ENCODE results near the gene DACH1.

DACH1 gene

GRCh38 chr13:71879129-71879535 is 12.1 kb upstream of the DACH1 start:
- Histone ChIP-seq H3K9me3 (ENCODE audit: control insufficient read depth in 1 of 2, low read length in 2 of 2) (no peaks in the 10 kb centered on the region), H3K4me3 (ENCODE audit: low read depth in 1 of 2, low read length in 2 of 2) (peak overlapping the region; percentile 38 to 46), H3K27ac (ENCODE audit: low read depth, low read length) (no peak overlapping the region), H3K4me1 (ENCODE audit: control insufficient read depth in 1 of 2, insufficient read depth in 2 of 2, low read length in 2 of 2) (peaks cover 5 to 16% of the 10 kb centered on the region in 2 donors), H3K27me3 (ENCODE audit: control insufficient read depth in 1 of 2, insufficient read depth in 2 of 2, low read length in 2 of 2) (no peaks in the 10 kb centered on the region), H3K36me3 (ENCODE audit: control insufficient read depth in 1 of 2, insufficient read depth in 2 of 2, low read length in 2 of 2) (no peaks in the 10 kb centered on the region), H3K9ac (ENCODE audit: low read depth in 1 of 2, low read length in 2 of 2) (peak overlapping the region in 1 of 2 donors; percentile 49)

GRCh38 chr13:71877256-71877653 is 10.3 kb upstream of the DACH1 start:
- H3K4me1 ChIP-seq (ENCODE audit: control insufficient read depth in 1 of 2, insufficient read depth in 2 of 2, low read length in 2 of 2) = peaks cover 14 to 24% of the 10 kb centered on the region in 2 donors
- H3K9me3 ChIP-seq (ENCODE audit: control insufficient read depth in 1 of 2, low read length in 2 of 2) = no peaks in the 10 kb centered on the region
- no peak overlapping the region for H3K27ac ChIP-seq (ENCODE audit: low read depth, low read length)
- no peaks in the 10 kb centered on the region for H3K36me3 ChIP-seq (ENCODE audit: control insufficient read depth in 1 of 2, insufficient read depth in 2 of 2, low read length in 2 of 2)
- no peaks in the 10 kb centered on the region for H3K27me3 ChIP-seq (ENCODE audit: control insufficient read depth in 1 of 2, insufficient read depth in 2 of 2, low read length in 2 of 2)
- no peak overlapping the region for H3K9ac ChIP-seq (ENCODE audit: low read depth in 1 of 2, low read length in 2 of 2)
- H3K4me3 ChIP-seq (ENCODE audit: low read depth in 1 of 2, low read length in 2 of 2) = no peak overlapping the region

GRCh38 chr13:71876648-71877255 is 9.7 kb upstream of the DACH1 start:
- no peaks in the 10 kb centered on the region for H3K27me3 ChIP-seq (ENCODE audit: control insufficient read depth in 1 of 2, insufficient read depth in 2 of 2, low read length in 2 of 2)
- H3K9me3 ChIP-seq (ENCODE audit: control insufficient read depth in 1 of 2, low read length in 2 of 2) = no peaks in the 10 kb centered on the region
- no peak overlapping the region for H3K27ac ChIP-seq (ENCODE audit: low read depth, low read length)
- no peaks in the 10 kb centered on the region for H3K36me3 ChIP-seq (ENCODE audit: control insufficient read depth in 1 of 2, insufficient read depth in 2 of 2, low read length in 2 of 2)
- H3K4me3 ChIP-seq (ENCODE audit: low read depth in 1 of 2, low read length in 2 of 2) = no peak overlapping the region
- H3K4me1 ChIP-seq (ENCODE audit: control insufficient read depth in 1 of 2, insufficient read depth in 2 of 2, low read length in 2 of 2) = peaks cover 14 to 29% of the 10 kb centered on the region in 2 donors
- H3K9ac ChIP-seq (ENCODE audit: low read depth in 1 of 2, low read length in 2 of 2) = no peak overlapping the region

GRCh38 chr13:71875823-71876222 is 8.8 kb upstream of the DACH1 start:
- Histone ChIP-seq H3K9me3 (ENCODE audit: control insufficient read depth in 1 of 2, low read length in 2 of 2) (no peaks in the 10 kb centered on the region), H3K36me3 (ENCODE audit: control insufficient read depth in 1 of 2, insufficient read depth in 2 of 2, low read length in 2 of 2) (no peaks in the 10 kb centered on the region), H3K4me3 (ENCODE audit: low read depth in 1 of 2, low read length in 2 of 2) (no peak overlapping the region), H3K27ac (ENCODE audit: low read depth, low read length) (no peak overlapping the region), H3K27me3 (ENCODE audit: control insufficient read depth in 1 of 2, insufficient read depth in 2 of 2, low read length in 2 of 2) (no peaks in the 10 kb centered on the region), H3K9ac (ENCODE audit: low read depth in 1 of 2, low read length in 2 of 2) (no peak overlapping the region), H3K4me1 (ENCODE audit: control insufficient read depth in 1 of 2, insufficient read depth in 2 of 2, low read length in 2 of 2) (peaks cover 17 to 34% of the 10 kb centered on the region in 2 donors)

GRCh38 chr13:71874458-71874857 is 7.5 kb upstream of the DACH1 start:
- H3K27me3 ChIP-seq (ENCODE audit: control insufficient read depth in 1 of 2, insufficient read depth in 2 of 2, low read length in 2 of 2) = no peaks in the 10 kb centered on the region
- H3K9ac ChIP-seq (ENCODE audit: low read depth in 1 of 2, low read length in 2 of 2) = no peak overlapping the region
- peaks cover 17 to 38% of the 10 kb centered on the region in 2 donors for H3K4me1 ChIP-seq (ENCODE audit: control insufficient read depth in 1 of 2, insufficient read depth in 2 of 2, low read length in 2 of 2)
- no peak overlapping the region for H3K27ac ChIP-seq (ENCODE audit: low read depth, low read length)
- no peaks in the 10 kb centered on the region for H3K36me3 ChIP-seq (ENCODE audit: control insufficient read depth in 1 of 2, insufficient read depth in 2 of 2, low read length in 2 of 2)
- no peaks in the 10 kb centered on the region for H3K9me3 ChIP-seq (ENCODE audit: control insufficient read depth in 1 of 2, low read length in 2 of 2)
- no peak overlapping the region for H3K4me3 ChIP-seq (ENCODE audit: low read depth in 1 of 2, low read length in 2 of 2)

GRCh38 chr13:71873418-71874247 is 6.6 kb upstream of the DACH1 start:
- H3K27me3 ChIP-seq (ENCODE audit: control insufficient read depth in 1 of 2, insufficient read depth in 2 of 2, low read length in 2 of 2) = no peaks in the 10 kb centered on the region
- peaks cover 15 to 37% of the 10 kb centered on the region in 2 donors for H3K4me1 ChIP-seq (ENCODE audit: control insufficient read depth in 1 of 2, insufficient read depth in 2 of 2, low read length in 2 of 2)
- no peak overlapping the region for H3K4me3 ChIP-seq (ENCODE audit: low read depth in 1 of 2, low read length in 2 of 2)
- H3K36me3 ChIP-seq (ENCODE audit: control insufficient read depth in 1 of 2, insufficient read depth in 2 of 2, low read length in 2 of 2) = no peaks in the 10 kb centered on the region
- H3K9ac ChIP-seq (ENCODE audit: low read depth in 1 of 2, low read length in 2 of 2) = no peak overlapping the region
- no peak overlapping the region for H3K27ac ChIP-seq (ENCODE audit: low read depth, low read length)
- H3K9me3 ChIP-seq (ENCODE audit: control insufficient read depth in 1 of 2, low read length in 2 of 2) = no peaks in the 10 kb centered on the region

- Histone ChIP-seq H3K9ac (ENCODE audit: low read depth in 1 of 2, low read length in 2 of 2) (no peak overlapping the region), H3K27me3 (ENCODE audit: control insufficient read depth in 1 of 2, insufficient read depth in 2 of 2, low read length in 2 of 2) (no peaks in the 10 kb centered on the region), H3K4me1 (ENCODE audit: control insufficient read depth in 1 of 2, insufficient read depth in 2 of 2, low read length in 2 of 2) (peaks cover 15 to 38% of the 10 kb centered on the region in 2 donors), H3K36me3 (ENCODE audit: control insufficient read depth in 1 of 2, insufficient read depth in 2 of 2, low read length in 2 of 2) (no peaks in the 10 kb centered on the region), H3K9me3 (ENCODE audit: control insufficient read depth in 1 of 2, low read length in 2 of 2) (no peaks in the 10 kb centered on the region), H3K27ac (ENCODE audit: low read depth, low read length) (no peak overlapping the region), H3K4me3 (ENCODE audit: low read depth in 1 of 2, low read length in 2 of 2) (no peak overlapping the region)
Observed at GRCh38 chr13:71871844-71872243, 4.8 kb upstream of the DACH1 start.

GRCh38 chr13:71871176-71871754 is 4.3 kb upstream of the DACH1 start:
- no peaks in the 10 kb centered on the region for H3K9me3 ChIP-seq (ENCODE audit: control insufficient read depth in 1 of 2, low read length in 2 of 2)
- peaks cover 15 to 35% of the 10 kb centered on the region in 2 donors for H3K4me1 ChIP-seq (ENCODE audit: control insufficient read depth in 1 of 2, insufficient read depth in 2 of 2, low read length in 2 of 2)
- H3K36me3 ChIP-seq (ENCODE audit: control insufficient read depth in 1 of 2, insufficient read depth in 2 of 2, low read length in 2 of 2) = no peaks in the 10 kb centered on the region
- H3K27me3 ChIP-seq (ENCODE audit: control insufficient read depth in 1 of 2, insufficient read depth in 2 of 2, low read length in 2 of 2) = no peaks in the 10 kb centered on the region
- H3K9ac ChIP-seq (ENCODE audit: low read depth in 1 of 2, low read length in 2 of 2) = no peak overlapping the region
- H3K4me3 ChIP-seq (ENCODE audit: low read depth in 1 of 2, low read length in 2 of 2) = no peak overlapping the region
- H3K27ac ChIP-seq (ENCODE audit: low read depth, low read length) = no peak overlapping the region

- H3K4me1 ChIP-seq (ENCODE audit: control insufficient read depth in 1 of 2, insufficient read depth in 2 of 2, low read length in 2 of 2) = peaks cover 15 to 32% of the 10 kb centered on the region in 2 donors
- no peaks in the 10 kb centered on the region for H3K36me3 ChIP-seq (ENCODE audit: control insufficient read depth in 1 of 2, insufficient read depth in 2 of 2, low read length in 2 of 2)
- H3K9me3 ChIP-seq (ENCODE audit: control insufficient read depth in 1 of 2, low read length in 2 of 2) = no peaks in the 10 kb centered on the region
- no peaks in the 10 kb centered on the region for H3K27me3 ChIP-seq (ENCODE audit: control insufficient read depth in 1 of 2, insufficient read depth in 2 of 2, low read length in 2 of 2)
- H3K4me3 ChIP-seq (ENCODE audit: low read depth in 1 of 2, low read length in 2 of 2) = no peak overlapping the region
- H3K9ac ChIP-seq (ENCODE audit: low read depth in 1 of 2, low read length in 2 of 2) = no peak overlapping the region
- no peak overlapping the region for H3K27ac ChIP-seq (ENCODE audit: low read depth, low read length)
Observed at GRCh38 chr13:71870100-71870499, 3.1 kb upstream of the DACH1 start.

GRCh38 chr13:71869274-71869673 is 2.3 kb upstream of the DACH1 start:
- no peak overlapping the region for H3K4me3 ChIP-seq (ENCODE audit: low read depth in 1 of 2, low read length in 2 of 2)
- H3K9ac ChIP-seq (ENCODE audit: low read depth in 1 of 2, low read length in 2 of 2) = no peak overlapping the region
- H3K4me1 ChIP-seq (ENCODE audit: control insufficient read depth in 1 of 2, insufficient read depth in 2 of 2, low read length in 2 of 2) = peaks cover 12 to 32% of the 10 kb centered on the region in 2 donors
- no peaks in the 10 kb centered on the region for H3K27me3 ChIP-seq (ENCODE audit: control insufficient read depth in 1 of 2, insufficient read depth in 2 of 2, low read length in 2 of 2)
- H3K36me3 ChIP-seq (ENCODE audit: control insufficient read depth in 1 of 2, insufficient read depth in 2 of 2, low read length in 2 of 2) = no peaks in the 10 kb centered on the region
- H3K9me3 ChIP-seq (ENCODE audit: control insufficient read depth in 1 of 2, low read length in 2 of 2) = no peaks in the 10 kb centered on the region
- H3K27ac ChIP-seq (ENCODE audit: low read depth, low read length) = no peak overlapping the region
